ENCODE measurements around the gene RHOT2.
"Not testable (repeated sequence)": the region's sequence is repeated elsewhere in the genome, so short reads cannot be mapped to it uniquely, and the experiment has no call there.

RHOT2 gene

DNA sequence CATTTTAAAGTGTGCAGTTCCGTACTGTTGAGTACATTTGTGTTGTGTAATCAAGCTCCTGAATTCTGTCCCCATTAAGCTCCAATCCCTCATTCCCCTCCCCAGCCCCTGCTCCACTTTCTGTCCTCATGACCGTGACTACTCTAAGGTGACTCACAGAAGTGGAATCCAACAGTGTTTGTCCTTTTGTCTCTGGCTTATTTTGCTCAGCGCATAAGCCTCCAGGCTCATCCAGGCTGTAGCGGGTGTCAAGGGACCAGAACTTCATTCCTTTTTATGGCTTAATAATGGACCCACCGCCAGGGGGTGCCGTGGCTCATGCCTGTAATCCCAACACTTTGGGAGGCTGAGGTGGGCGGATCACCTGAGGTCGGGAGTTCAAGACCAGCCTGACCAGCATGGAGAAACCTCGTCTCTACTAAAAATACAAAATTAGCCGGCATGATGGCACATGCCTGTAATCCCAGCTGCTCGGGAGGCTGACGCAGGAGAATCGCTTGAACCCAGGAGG, 44.9 kb downstream of the RHOT2 start:
- in situ Hi-C loops (cut with HindIII; ENCODE audit: low sequenced_read_pairs), result not testable (repeated sequence)

DNA sequence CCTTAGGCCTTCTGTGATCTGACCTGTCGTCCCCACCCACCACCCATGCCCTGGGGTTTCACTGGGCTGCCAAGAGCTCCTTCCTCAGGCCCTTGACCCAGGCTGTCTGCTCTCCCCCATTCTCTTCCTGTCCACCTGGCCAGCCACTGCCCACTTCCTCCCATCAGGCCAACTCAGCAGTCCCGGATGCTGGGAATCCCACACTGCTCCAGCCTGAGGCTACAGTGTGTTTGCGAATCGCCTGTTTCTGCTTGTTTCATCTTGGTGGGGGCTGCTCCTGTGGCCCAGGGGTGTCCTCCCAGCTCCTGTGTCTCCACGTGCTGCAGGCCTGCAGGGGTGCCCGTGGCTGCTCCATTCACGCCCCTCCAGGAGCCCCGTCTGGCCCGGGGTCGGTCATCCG, 46.1 kb downstream of the RHOT2 start:
- in situ Hi-C loops (cut with HindIII; ENCODE audit: low sequenced_read_pairs), result no loop called here

DNA sequence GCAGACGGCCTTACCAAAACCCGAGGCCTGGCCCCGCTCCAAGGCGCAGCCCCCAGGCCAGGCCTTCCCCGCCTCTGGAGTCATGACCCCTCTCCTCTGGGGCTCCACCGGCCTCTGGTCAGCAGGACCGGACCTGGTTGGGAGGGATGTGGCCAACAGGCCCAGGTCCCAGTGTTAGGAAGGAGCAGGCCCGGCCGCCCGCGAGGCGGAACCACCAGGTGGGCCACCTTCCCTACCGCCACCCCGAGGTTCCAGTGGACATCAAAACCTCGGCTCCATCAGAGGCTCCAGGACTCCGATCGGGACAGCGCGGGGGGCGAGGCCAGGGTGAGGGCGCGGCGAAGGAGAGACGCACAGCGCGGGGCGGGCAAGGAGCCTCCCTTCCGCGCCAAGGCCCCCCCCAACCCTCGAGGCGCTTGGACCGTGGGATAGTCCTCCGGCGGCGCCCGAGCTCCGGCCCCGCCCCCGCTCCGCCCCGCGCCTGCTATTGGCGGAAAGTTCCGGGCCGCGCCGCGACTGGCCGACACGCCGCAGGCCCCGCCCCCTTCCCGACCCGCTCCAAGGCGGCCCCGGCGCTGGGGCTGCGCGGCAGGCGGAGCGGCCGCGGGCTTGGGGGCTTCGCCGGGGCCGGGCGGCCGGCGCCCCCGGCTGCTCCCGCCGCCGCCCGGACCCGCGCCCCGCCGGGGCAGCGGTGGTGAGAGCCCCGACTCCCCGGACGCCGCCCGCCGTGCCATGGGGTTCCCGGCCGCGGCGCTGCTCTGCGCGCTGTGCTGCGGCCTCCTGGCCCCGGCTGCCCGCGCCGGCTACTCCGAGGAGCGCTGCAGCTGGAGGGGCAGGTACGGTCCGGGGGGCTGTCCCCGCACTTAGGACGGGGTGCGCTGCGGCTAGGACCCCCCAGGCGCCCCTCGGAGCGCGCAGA, 46.9 kb downstream of the RHOT2 start, which contains the start of gene METRN:
Gene METRN, plus strand, starts transcription at position 561 of the 919 bp plus-strand sequence. Its CDS starts 172 bp downstream, at position 733.
- in situ Hi-C loops (cut with HindIII; ENCODE audit: low sequenced_read_pairs), result no loop called here

DNA sequence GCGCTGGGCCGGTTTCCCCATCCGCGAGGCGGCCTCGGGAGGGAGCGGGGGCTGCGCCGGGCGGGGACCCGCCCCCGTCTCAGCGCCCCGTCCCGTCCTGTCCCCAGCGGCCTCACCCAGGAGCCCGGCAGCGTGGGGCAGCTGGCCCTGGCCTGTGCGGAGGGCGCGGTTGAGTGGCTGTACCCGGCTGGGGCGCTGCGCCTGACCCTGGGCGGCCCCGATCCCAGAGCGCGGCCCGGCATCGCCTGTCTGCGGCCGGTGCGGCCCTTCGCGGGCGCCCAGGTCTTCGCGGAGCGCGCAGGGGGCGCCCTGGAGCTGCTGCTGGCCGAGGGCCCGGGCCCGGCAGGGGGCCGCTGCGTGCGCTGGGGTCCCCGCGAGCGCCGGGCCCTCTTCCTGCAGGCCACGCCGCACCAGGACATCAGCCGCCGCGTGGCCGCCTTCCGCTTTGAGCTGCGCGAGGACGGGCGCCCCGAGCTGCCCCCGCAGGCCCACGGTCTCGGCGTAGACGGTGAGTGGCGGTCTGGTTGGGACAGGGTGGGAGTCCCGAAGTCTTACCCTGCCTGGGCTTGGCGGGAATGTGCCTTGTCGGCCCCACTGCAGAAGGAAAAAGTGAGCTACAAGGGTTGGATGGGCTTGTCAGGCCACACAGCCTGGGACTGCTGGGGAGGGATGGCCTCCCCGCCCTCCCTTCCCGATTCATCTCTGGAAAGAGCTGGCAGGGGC, 47.7 kb downstream of the RHOT2 start:
- in situ Hi-C loops (cut with HindIII; ENCODE audit: low sequenced_read_pairs), result no loop called here

DNA sequence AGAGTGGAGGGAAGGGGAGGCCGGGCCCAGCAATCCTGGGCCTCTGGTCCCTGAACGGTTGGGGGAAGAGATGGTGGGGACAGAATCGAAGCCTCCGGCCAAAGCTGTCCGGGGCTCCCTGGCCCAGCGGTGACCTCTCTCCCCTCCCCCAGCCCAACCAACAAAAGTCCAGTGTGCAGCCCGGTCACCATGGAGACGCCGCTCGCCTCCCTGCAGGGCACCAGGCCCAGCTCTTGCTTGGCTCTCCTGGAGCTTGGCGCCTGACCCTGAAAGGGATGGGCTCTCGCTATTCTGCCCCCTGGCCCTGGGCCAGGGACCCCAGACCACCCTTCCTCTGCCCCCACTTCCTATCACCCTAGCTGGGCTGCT, 48.3 kb downstream of the RHOT2 start:
- in situ Hi-C loops (cut with HindIII; ENCODE audit: low sequenced_read_pairs), result no loop called here

DNA sequence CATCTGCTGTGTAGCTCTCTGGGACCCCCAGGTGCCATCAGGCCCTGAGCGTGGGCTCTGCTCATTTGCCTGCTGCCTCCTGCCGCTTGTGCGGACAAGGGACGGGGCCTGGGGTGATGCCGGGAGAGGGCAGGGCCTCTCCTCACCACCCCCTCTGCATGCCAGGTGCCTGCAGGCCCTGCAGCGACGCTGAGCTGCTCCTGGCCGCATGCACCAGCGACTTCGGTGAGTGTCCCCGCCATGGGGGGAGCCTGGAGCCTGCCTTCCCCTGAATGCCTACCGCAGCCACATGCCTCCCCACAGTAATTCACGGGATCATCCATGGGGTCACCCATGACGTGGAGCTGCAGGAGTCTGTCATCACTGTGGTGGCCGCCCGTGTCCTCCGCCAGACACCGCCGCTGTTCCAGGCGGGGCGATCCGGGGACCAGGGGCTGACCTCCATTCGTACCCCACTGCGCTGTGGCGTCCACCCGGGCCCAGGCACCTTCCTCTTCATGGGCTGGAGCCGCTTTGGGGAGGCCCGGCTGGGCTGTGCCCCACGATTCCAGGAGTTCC, 48.9 kb downstream of the RHOT2 start:
- in situ Hi-C loops (cut with HindIII; ENCODE audit: low sequenced_read_pairs), result no loop called here

DNA sequence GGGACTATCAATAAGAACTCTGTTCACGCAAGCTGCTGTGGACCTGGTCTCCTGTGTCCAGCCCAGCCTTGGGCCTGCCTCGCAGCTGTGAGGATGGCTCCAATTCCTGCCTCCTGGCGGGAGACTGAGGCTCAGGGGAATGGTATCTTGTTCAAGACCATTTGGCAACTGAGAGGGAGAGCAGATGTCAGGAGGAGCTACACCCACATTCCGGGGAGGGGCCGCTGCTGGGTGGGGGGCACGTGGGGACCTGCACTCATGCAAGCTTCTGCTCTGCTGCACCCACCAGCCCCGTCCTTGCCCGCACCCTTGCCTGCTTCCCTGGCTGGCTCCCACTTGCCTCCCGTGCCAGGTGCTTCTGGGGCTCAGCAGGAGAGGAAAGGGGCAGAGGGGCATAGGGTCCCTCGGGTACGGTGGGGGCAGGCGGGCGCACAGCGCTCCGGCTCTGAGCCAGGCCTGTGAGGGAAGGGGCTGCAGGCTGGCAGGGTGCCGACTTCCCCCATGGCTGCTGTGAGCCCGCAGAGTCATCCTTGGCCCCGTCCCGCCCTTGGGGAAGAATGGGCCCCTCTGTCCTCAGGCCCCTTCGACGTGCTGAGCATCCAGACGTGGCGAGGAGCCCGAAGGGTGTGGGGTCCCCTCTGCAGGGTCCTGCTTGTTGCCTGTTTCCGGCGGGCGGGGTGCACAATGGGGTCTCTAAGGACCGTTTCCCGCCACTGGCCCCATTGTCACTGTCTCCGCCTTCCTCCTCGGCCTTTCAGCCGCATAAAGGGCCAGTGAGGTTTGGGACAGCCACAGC, 49.7 kb downstream of the RHOT2 start:
- in situ Hi-C loops (cut with HindIII; ENCODE audit: low sequenced_read_pairs), result no loop called here

DNA sequence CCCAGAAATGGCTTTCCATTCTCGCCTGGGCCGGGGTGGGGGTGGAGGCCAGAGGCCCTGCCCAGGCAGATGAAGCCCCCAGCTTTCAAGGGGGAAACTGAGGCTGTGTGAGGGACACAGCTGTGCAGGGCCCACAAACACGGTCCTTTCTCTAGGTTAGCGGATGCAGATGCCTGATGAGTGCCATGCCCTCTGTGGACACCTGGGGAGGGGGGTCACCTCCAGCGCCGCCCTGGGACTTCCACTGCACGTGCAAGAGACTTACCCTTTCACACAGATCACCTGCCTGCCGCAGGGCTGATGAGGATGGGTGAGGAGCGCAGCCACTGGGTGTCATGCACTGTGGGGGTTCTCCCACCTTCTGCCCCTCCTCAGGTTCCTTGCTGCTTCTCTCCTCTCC, 50.5 kb downstream of the RHOT2 start:
- in situ Hi-C loops (cut with HindIII; ENCODE audit: low sequenced_read_pairs), result no loop called here

DNA sequence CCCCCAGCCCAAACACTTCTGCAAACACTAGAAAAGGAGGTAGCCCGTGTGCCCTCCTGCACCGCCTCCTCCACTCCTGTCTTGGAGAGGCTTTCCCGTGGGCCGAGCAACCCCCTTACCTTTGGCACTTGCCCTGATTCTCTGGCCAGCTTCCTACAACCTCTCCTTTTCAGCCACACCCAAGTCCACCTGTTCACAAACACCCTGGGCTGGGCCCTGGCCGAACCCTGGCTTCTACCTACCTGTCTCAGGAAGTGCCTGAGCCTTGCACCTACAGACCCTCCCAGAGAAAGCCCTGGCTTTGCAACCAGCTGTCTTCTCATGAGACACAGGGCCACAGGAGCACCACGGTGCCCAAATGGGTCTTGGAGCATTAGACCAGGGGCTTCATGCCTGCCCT, 51.0 kb downstream of the RHOT2 start:
- in situ Hi-C loops (cut with HindIII; ENCODE audit: low sequenced_read_pairs), result no loop called here

DNA sequence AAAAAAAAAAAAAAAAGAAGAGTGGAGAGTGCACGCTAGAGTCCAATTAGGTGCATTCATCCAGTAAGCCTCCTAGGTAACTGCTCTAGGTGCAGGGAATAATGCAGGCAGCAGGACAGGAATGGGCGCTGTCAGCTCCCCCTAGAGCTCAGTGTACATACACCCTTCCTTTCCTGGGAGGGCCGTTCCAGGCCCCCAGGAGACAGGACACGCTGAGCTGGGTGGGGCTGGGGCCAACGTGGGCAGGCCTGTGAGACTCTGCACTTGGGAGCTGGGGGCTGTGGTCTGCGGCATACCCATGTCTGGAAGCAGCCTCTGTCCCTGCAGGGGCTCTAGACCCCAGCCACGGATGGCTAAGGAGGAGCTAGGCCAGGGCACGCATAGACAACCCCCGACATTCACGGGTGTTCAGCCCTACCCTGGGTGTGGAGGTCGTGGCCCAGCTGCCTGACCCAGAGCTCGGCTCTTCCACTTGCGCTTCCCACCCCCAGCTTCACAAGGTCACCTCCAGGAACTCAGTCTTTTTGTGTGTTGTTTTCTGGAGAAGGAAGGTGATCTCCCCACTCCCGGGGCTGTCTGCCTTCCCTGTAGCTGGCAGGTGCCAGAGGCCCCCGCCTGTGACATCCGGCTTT, 52.0 kb downstream of the RHOT2 start:
- in situ Hi-C loops (cut with HindIII; ENCODE audit: low sequenced_read_pairs), result no loop called here

DNA sequence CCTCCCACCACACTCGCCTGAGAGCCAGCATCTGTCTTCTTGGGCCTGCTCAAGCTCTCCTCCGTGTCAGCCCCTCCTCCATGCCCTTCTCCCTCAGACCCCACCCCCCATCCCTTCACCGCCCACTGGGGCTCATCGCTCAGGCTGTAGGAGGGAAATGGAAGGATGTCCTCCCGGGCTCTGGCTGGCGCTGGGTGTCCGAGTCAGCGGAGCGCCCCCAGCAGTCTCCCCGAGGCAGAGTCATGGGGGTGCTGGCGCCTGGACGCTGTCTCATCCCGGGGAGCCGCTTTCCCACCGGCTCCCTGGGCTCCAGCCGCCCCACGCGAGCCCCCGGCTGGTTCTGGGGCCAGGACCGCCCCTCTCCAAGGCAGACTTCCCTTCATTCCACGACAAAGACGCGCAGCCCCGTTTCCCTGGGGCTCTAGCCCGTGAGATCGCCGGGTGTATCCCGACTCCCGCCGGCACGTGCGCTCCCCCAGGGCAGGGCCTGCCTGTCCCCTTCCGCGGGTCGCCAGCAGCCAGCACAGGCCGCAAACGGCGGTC, 52.6 kb downstream of the RHOT2 start:
- in situ Hi-C loops (cut with HindIII; ENCODE audit: low sequenced_read_pairs), result no loop called here

DNA sequence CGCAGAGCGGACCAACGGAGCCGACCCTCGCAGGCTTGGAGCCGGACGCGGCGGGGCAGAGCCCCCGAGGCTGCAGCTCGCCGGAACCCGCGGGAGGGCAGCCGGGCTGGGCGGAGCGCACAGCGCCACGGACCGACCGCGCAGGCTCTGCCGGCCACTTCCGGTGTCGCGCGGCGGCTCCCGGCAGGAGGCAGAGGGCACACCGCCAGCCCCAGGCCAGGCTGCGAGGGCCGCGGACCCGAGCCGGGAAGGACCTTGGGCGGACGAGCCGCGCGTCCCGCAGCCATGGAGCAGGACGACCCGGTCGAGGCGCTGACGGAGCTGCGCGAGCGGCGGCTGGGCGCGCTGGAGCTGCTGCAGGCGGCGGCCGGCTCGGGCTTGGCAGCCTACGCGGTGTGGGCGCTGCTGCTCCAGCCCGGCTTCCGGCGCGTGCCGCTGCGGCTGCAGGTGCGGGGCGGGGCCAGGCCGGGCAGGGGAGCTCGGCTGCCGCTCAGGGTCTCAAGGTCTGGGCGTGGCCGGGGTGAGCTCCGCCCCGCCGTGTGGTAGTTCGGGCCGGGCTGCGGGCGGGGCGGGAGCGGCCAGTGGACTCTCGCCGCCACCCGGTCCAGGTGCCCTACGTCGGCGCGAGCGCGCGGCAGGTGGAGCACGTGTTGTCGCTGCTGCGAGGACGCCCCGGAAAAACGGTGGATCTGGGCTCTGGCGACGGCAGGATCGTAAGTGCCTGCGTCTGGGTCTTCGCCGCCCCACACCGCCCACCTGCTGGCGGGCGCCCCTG, 53.2 kb downstream of the RHOT2 start, which contains the start of gene ANTKMT:
Gene ANTKMT, plus strand, starts transcription at position 157 of the 775 bp plus-strand sequence. Its CDS starts 129 bp downstream, at position 286.
- in situ Hi-C loops (cut with HindIII; ENCODE audit: low sequenced_read_pairs), result no loop called here

DNA sequence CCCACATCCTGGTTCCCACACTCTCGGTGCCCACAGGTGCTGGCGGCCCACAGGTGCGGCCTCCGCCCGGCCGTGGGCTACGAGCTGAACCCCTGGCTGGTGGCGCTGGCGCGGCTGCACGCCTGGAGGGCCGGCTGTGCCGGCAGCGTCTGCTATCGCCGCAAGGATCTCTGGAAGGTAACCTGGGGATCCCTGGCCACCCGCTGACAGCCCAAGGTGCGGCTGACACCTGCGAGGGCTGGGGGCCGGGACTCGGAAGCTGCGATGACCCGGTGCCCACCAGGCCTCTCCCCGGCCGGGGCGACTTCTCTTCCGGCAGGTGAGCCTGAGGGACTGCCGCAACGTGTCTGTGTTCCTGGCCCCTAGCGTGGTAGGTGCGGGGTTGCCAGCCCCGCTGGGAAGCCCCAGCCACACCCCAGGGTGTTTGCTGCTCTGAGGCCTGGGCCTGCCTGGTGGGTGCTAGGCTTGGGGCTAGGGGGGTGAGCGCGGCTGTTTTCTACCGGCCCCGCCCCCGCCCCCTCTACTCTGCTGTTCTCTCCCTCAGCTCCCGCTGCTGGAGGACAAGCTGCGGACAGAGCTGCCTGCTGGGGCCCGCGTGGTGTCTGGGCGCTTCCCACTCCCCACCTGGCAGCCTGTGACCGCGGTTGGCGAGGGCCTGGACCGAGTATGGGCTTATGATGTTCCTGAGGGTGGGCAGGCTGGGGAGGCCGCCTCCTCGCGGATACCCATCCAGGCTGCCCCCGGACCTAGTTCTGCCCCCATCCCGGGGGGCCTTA, 54.0 kb downstream of the RHOT2 start:
- in situ Hi-C loops (cut with HindIII; ENCODE audit: low sequenced_read_pairs), result no loop called here

DNA sequence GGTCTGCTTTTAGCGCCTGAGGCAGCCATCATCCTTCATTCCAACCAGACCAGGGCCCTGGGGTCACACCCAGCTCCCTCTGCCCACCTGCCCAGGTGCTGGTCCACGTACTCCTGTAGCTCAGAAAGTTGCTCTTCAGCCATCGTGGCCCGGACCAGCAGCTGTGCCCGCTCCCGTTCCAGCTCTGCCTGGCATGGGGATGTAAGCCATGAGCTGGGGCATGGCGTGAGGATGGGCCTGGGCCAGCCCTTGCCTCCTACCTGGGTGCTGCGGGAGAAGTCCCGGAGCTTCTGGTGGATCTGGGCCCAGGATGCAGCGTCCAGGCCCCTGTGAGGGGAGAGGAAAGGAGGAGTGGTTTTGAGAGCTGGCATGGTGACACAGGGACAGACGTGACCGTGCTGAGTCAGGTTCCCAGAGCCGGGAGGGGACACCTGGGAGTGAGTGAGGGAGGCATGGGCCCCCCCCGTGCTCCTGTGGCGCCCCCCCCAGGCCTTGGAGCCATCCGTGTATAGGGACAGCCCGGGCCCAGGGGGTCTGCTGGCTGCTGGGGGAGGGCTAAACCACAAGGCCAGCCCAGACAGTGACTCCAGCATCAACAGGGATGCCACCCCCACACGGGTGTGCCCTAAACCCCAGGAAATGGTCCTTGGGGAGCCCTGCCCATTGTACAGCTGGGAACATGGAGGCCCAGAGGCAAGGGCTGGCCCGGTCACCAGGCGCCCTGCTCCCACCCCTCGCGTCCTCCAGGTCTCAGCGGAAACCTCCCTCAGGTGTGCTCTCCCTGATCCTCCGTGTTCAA, 55.1 kb downstream of the RHOT2 start:
- in situ Hi-C loops (cut with HindIII; ENCODE audit: low sequenced_read_pairs), result no loop called here

DNA sequence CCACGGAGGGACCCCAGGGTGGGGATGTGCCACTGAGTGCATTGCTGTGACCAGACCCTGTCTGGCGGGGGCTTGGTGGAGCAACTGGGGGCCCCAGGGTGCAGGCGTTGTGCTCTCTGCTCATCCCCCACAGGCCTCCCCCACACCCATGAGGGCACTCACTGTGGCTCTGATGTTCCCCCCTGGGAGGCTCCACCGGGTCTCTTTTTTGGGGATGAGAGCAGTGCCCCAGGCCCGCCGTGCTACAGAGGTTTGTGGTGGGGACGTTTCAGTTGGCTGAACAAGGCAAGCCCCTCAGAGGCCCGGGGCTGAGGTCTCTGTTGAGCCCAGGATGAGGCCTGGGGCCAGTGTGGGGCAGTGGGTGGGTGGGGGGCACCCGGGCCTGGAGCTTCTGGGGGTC, 55.8 kb downstream of the RHOT2 start:
- in situ Hi-C loops (cut with HindIII; ENCODE audit: low sequenced_read_pairs), result no loop called here

Measured in DLD1 (cell line).